HG02973 (cell line): ENCODE results near the gene TRPV3.
A peak's percentile ranks its signal among the peaks of the same experiment; 100 is the strongest.
"Not testable (repeated sequence)": the region's sequence is repeated elsewhere in the genome, so short reads cannot be mapped to it uniquely, and the experiment has no call there.

Experiments
- ATAC-seq: cut with Tn5 transposase; IDR thresholded peaks from one replicate; pipeline ENCODE4 v1.9.1; 2021; ENCODE audit warnings: moderate library complexity; ENCODE audit not compliant: unreplicated experiment

TRPV3 gene

GRCh38 chr17:3557768-3558583 lies at the start of gene TRPV3:
TSS of gene TRPV3 (minus strand) at chr17:3557812. CDS start at chr17:3554850, 2,962 bp downstream.
- peak; percentile 34 for ATAC-seq

GRCh38 chr17:3603870-3604259 lies 46.3 kb upstream of the TRPV3 start:
- no peak for ATAC-seq

- no peak for ATAC-seq
These were observed 45.7 kb upstream of the TRPV3 start for GRCh38 chr17:3603119-3603869.

- no peak for ATAC-seq
These were observed 44.9 kb upstream of the TRPV3 start for GRCh38 chr17:3602499-3602898.

- no peak for ATAC-seq
These were observed 43.1 kb upstream of the TRPV3 start for GRCh38 chr17:3600529-3601205.

- no peak for ATAC-seq
These were observed 40.5 kb upstream of the TRPV3 start for GRCh38 chr17:3598078-3598477.

- no peak for ATAC-seq
These were observed 39.3 kb upstream of the TRPV3 start for GRCh38 chr17:3596804-3597464.

- ATAC-seq = no peak
These were observed 37.4 kb upstream of the TRPV3 start for GRCh38 chr17:3594976-3595375.

GRCh38 chr17:3594051-3594800 lies 36.6 kb upstream of the TRPV3 start:
- ATAC-seq = no peak

- no peak for ATAC-seq
These were observed 35.8 kb upstream of the TRPV3 start for GRCh38 chr17:3593384-3593783.

- ATAC-seq = no peak
These were observed 34.7 kb upstream of the TRPV3 start for GRCh38 chr17:3592216-3592860.

GRCh38 chr17:3590768-3591167 lies 33.2 kb upstream of the TRPV3 start:
- ATAC-seq = no peak

GRCh38 chr17:3590231-3590630 lies 32.6 kb upstream of the TRPV3 start:
- ATAC-seq = no peak

- no peak for ATAC-seq
These were observed 32.2 kb upstream of the TRPV3 start for GRCh38 chr17:3589784-3590183.

- no peak for ATAC-seq
These were observed 28.2 kb upstream of the TRPV3 start for GRCh38 chr17:3585826-3586225.

- ATAC-seq = no peak
These were observed 25.8 kb upstream of the TRPV3 start for GRCh38 chr17:3583456-3583855.

GRCh38 chr17:3582915-3583314 lies 25.3 kb upstream of the TRPV3 start:
- no peak for ATAC-seq

GRCh38 chr17:3578667-3579066 lies 21.1 kb upstream of the TRPV3 start:
- ATAC-seq = not testable (repeated sequence)

GRCh38 chr17:3576970-3577369 lies 19.4 kb upstream of the TRPV3 start:
- ATAC-seq = no peak

GRCh38 chr17:3575511-3575910 lies 17.9 kb upstream of the TRPV3 start:
- no peak for ATAC-seq
